ENCODE measurements around the gene KDM4B.

KDM4B gene

DNA sequence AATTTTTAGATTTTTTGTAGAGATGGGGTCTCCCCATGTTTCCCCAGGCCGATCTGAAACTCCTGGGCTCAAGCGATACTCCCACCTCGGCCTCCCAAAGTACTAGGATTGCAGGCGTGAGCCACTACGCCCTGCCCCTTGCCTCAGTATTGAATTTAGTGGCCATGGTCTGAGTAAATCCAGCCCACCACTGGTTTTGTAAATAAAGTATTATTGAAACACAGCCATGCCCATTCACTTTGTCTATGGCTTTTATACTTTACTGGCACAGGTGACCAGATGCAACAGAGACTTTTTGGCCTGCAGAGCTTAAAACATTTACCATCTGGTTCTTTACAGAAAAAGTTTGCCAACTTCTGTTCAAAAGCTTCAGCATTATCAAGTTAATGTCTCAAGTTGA is 227.9 kb downstream of the KDM4B start:
- DNase-seq (ENCODE audit: low read depth): no peak
- H3K4me3 ChIP-seq (ENCODE audit: low read length): no peak overlapping the region
- TF ChIP-seq, protein P1, sequence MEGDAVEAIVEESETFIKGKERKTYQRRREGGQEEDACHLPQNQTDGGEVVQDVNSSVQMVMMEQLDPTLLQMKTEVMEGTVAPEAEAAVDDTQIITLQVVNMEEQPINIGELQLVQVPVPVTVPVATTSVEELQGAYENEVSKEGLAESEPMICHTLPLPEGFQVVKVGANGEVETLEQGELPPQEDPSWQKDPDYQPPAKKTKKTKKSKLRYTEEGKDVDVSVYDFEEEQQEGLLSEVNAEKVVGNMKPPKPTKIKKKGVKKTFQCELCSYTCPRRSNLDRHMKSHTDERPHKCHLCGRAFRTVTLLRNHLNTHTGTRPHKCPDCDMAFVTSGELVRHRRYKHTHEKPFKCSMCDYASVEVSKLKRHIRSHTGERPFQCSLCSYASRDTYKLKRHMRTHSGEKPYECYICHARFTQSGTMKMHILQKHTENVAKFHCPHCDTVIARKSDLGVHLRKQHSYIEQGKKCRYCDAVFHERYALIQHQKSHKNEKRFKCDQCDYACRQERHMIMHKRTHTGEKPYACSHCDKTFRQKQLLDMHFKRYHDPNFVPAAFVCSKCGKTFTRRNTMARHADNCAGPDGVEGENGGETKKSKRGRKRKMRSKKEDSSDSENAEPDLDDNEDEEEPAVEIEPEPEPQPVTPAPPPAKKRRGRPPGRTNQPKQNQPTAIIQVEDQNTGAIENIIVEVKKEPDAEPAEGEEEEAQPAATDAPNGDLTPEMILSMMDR (conservative IDR thresholded peaks at IDR 0.05; ENCODE audit: low read depth, low read length): no peak

DNA sequence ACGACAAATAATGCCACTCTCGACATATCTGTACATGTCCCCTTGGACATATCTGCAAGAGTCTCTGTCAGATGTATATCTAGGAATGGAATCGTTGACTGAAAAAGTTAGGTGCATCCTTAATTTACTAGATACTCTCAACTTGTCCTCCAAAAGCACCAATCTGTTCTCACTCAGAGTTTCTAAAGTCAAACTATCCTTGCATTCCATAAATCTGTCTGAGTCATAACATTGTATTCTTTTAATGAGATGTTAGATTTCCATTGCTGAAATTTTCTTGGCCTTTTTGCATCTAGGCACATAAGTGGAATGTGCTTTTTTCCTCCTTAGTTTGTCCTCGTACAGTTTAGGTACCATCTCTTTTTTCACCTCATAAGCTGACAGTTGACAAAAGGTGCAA is 231.9 kb downstream of the KDM4B start:
- DNase-seq (ENCODE audit: low read depth): no peak
- TF ChIP-seq, protein P1 (conservative IDR thresholded peaks at IDR 0.05; ENCODE audit: low read depth, low read length): no peak
- no peak overlapping the region for H3K4me3 ChIP-seq (ENCODE audit: low read length)

DNA sequence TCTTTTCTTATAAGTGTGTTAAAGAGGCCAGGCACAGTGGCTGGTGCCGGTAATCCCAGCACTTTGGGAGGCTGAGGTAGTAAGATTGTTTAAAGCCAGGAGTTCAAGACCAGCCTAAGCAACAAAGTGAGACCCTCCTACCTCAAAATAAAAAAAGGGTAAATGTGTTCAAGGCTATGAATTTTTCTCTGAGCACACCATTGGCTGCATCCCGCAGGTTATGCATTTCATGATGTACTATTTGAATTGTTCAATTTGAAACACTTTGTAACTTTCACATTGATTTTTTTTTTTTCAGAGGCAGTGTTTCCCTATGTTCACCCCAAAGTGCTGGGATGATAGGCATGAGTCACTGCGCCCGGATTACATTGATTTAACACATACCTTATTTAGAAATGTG is 233.6 kb downstream of the KDM4B start:
- H3K4me3 ChIP-seq (ENCODE audit: low read length): no peak overlapping the region
- TF ChIP-seq, protein P1 (conservative IDR thresholded peaks at IDR 0.05; ENCODE audit: low read depth, low read length): no peak
- DNase-seq (ENCODE audit: low read depth): no peak

All from retinal pigment epithelial cell (primary cell).